Measurements from ENCODE around the gene STXBP6.
A peak's percentile ranks its signal among the peaks of the same experiment; 100 is the strongest.
"Not testable (repeated sequence)": the region's sequence is repeated elsewhere in the genome, so short reads cannot be mapped to it uniquely, and the experiment has no call there.

STXBP6 gene

GRCh38 chr14:24958271-24958670 lies 91.7 kb downstream of the STXBP6 start:
- no peak for DNase-seq
- TF ChIP-seq POLR2A (IDR thresholded peaks at IDR 0.05; ENCODE audit: low read length) (no peak), GATA1 (IDR thresholded peaks at IDR 0.05; ENCODE audit: low read depth, low read length) (no peak)

- TF ChIP-seq GATA1 (IDR thresholded peaks at IDR 0.05; ENCODE audit: low read depth, low read length) (no peak), POLR2A (IDR thresholded peaks at IDR 0.05; ENCODE audit: low read length) (no peak)
Observed at GRCh38 chr14:24957814-24958213, 92.1 kb downstream of the STXBP6 start.

GRCh38 chr14:24956104-24956503 lies 93.8 kb downstream of the STXBP6 start:
- no peak for DNase-seq
- TF ChIP-seq GATA1 (IDR thresholded peaks at IDR 0.05; ENCODE audit: low read depth, low read length) (no peak), POLR2A (IDR thresholded peaks at IDR 0.05; ENCODE audit: low read length) (no peak)

More at GRCh38 chr14:24957814-24958213, 92.1 kb downstream of the STXBP6 start:
- DNase-seq, result no peak

- DNase-seq, result no peak
- TF ChIP-seq POLR2A (IDR thresholded peaks at IDR 0.05; ENCODE audit: low read length), result no peak
- no peak for TF ChIP-seq GATA1 (IDR thresholded peaks at IDR 0.05; ENCODE audit: low read depth, low read length)
Observed at GRCh38 chr14:24954700-24955037, 95.3 kb downstream of the STXBP6 start.

- TF ChIP-seq GATA1 (IDR thresholded peaks at IDR 0.05; ENCODE audit: low read depth, low read length) (no peak), POLR2A (IDR thresholded peaks at IDR 0.05; ENCODE audit: low read length) (no peak)
- no peak for DNase-seq
Observed at GRCh38 chr14:24954037-24954699, 95.8 kb downstream of the STXBP6 start.

GRCh38 chr14:24952851-24953666 lies 96.9 kb downstream of the STXBP6 start:
- TF ChIP-seq POLR2A (IDR thresholded peaks at IDR 0.05; ENCODE audit: low read length) (no peak), GATA1 (IDR thresholded peaks at IDR 0.05; ENCODE audit: low read depth, low read length) (no peak)
- peak in 1 of 2 experiments; percentile 4 for DNase-seq

- no peak for DNase-seq
- TF ChIP-seq GATA1 (IDR thresholded peaks at IDR 0.05; ENCODE audit: low read depth, low read length) (no peak), POLR2A (IDR thresholded peaks at IDR 0.05; ENCODE audit: low read length) (no peak)
Observed at GRCh38 chr14:24948261-24948847, 101.6 kb downstream of the STXBP6 start.

- no peak for TF ChIP-seq GATA1 (IDR thresholded peaks at IDR 0.05; ENCODE audit: low read depth, low read length)
- TF ChIP-seq POLR2A (IDR thresholded peaks at IDR 0.05; ENCODE audit: low read length), result no peak
Observed at GRCh38 chr14:24947131-24947530, 102.8 kb downstream of the STXBP6 start.

GRCh38 chr14:24944800-24945199 lies 105.1 kb downstream of the STXBP6 start:
- DNase-seq, result no peak
- TF ChIP-seq GATA1 (IDR thresholded peaks at IDR 0.05; ENCODE audit: low read depth, low read length), result no peak
- no peak for TF ChIP-seq POLR2A (IDR thresholded peaks at IDR 0.05; ENCODE audit: low read length)

More at GRCh38 chr14:24947131-24947530, 102.8 kb downstream of the STXBP6 start:
- DNase-seq, result no peak

- DNase-seq, result no peak
- no peak for TF ChIP-seq GATA1 (IDR thresholded peaks at IDR 0.05; ENCODE audit: low read depth, low read length)
- no peak for TF ChIP-seq POLR2A (IDR thresholded peaks at IDR 0.05; ENCODE audit: low read length)
Observed at GRCh38 chr14:24943024-24943423, 106.9 kb downstream of the STXBP6 start.

- DNase-seq, result no peak
- TF ChIP-seq POLR2A (IDR thresholded peaks at IDR 0.05; ENCODE audit: low read length), result no peak
- TF ChIP-seq GATA1 (IDR thresholded peaks at IDR 0.05; ENCODE audit: low read depth, low read length), result no peak
Observed at GRCh38 chr14:24941719-24942118, 108.2 kb downstream of the STXBP6 start.

GRCh38 chr14:24940213-24940783 lies 109.6 kb downstream of the STXBP6 start:
- no peak for DNase-seq
- TF ChIP-seq POLR2A (IDR thresholded peaks at IDR 0.05; ENCODE audit: low read length) (no peak), GATA1 (IDR thresholded peaks at IDR 0.05; ENCODE audit: low read depth, low read length) (no peak)

- TF ChIP-seq POLR2A (IDR thresholded peaks at IDR 0.05; ENCODE audit: low read length), result no peak
- TF ChIP-seq GATA1 (IDR thresholded peaks at IDR 0.05; ENCODE audit: low read depth, low read length), result no peak
- no peak for DNase-seq
Observed at GRCh38 chr14:24938593-24938992, 111.4 kb downstream of the STXBP6 start.

GRCh38 chr14:24937300-24937699 lies 112.6 kb downstream of the STXBP6 start:
- DNase-seq, result no peak
- TF ChIP-seq GATA1 (IDR thresholded peaks at IDR 0.05; ENCODE audit: low read depth, low read length) (no peak), POLR2A (IDR thresholded peaks at IDR 0.05; ENCODE audit: low read length) (no peak)

GRCh38 chr14:24936773-24937172 lies 113.2 kb downstream of the STXBP6 start:
- not testable (repeated sequence) for DNase-seq

All from erythroblast (primary cell).